ENCODE results near the gene CHST9. TPM values are rescaled to one million over a fixed set of nuclear protein-coding genes. Genes with fewer than 3 reads are reported as not detected.

CHST9 gene
- total and polyA plus RNA-seq, 9 of the 15 experiments (the other 6 are each of a cell fraction or from before 2014, with no cell fraction given), result not detected

DNA sequence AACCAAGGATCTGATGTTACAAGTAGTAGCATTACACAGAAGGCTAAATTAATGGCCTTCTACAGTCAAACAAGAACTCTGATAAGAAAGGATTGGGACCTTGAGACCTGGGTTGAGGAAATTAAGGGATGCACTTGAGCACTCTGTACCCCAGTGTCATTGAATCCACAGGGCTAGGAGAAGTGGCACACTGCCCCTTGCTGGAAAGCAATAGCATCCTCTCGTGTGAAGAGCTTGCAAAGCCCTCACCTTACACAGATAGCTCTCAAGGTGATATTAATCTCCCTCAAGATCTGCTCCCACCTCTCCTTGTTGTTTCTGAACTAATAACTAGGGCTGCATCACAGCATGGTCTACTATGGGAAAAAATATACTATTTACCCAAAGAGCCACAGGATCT is 26.5 kb upstream of the CHST9 start:
- Histone ChIP-seq H3K4me2 (ENCODE audit: insufficient read depth, low read length) (no peak overlapping the region), H3K4me3 (no peak overlapping the region), H3K9me1 (ENCODE audit: control insufficient read depth, insufficient read depth, low read length) (no peaks in the 10 kb centered on the region), H3K27ac (ENCODE audit: extremely low read depth, low read depth, low read length) (no peak overlapping the region), H4K20me1 (replicated peaks; ENCODE audit: control insufficient read depth, insufficient read depth, low read length) (no peaks in the 10 kb centered on the region), H3K79me2 (ENCODE audit: control insufficient read depth, insufficient read depth, low read length) (no peaks in the 10 kb centered on the region), H3K9me3 (replicated peaks; ENCODE audit: control insufficient read depth, insufficient read depth, low read depth, low read length) (no peaks in the 10 kb centered on the region), H2AFZ (ENCODE audit: low read depth, low read length) (no peak overlapping the region), H3K27me3 (ENCODE audit: control insufficient read depth in 2 of 2, insufficient read depth in 2 of 2, low read length in 2 of 2) (no peaks in the 10 kb centered on the region), H3K4me1 (replicated peaks in 1 of 2; ENCODE audit: control insufficient read depth in 2 of 2, insufficient read depth in 2 of 2, low read length in 2 of 2) (no peaks in the 10 kb centered on the region), H3K9ac (ENCODE audit: insufficient read depth in 1 of 2, low read depth in 2 of 2, low read length in 2 of 2) (no peak overlapping the region), H3K36me3 (ENCODE audit: control insufficient read depth, insufficient read depth, low read length) (no peaks in the 10 kb centered on the region)
- no TSS peak for BruUV-seq (replicated peaks)
- no peak for ATAC-seq
- intact Hi-C loops (cut with micrococcal nuclease) (no loop called here), in situ Hi-C loops (cut with MboI) (no loop called here)
- POLR2A ChIA-PET, result no interaction called here
- no peak for DNase-seq (ENCODE audit: extremely low read depth in 1 of 4, low spot score in 3 of 4)
- CTCF ChIA-PET (ENCODE audit: low intra/inter-chr PET ratio), result no interaction called here
- FAIRE-seq, result no peak
- WGBS (ENCODE audit: insufficient coverage, low coverage, missing lambda C conversion rate), result 0% methylated on average over 1 of the region's 1 CpG
- TF ChIP-seq, protein P1, sequence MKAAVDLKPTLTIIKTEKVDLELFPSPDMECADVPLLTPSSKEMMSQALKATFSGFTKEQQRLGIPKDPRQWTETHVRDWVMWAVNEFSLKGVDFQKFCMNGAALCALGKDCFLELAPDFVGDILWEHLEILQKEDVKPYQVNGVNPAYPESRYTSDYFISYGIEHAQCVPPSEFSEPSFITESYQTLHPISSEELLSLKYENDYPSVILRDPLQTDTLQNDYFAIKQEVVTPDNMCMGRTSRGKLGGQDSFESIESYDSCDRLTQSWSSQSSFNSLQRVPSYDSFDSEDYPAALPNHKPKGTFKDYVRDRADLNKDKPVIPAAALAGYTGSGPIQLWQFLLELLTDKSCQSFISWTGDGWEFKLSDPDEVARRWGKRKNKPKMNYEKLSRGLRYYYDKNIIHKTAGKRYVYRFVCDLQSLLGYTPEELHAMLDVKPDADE (conservative IDR thresholded peaks at IDR 0.05; ENCODE audit: control insufficient read depth, low read depth, low read length), result no peak
- TF ChIP-seq SAFB (IDR thresholded peaks at IDR 0.05; ENCODE audit: borderline replicate concordance, low read depth, low read length) (no peak), DNMT1 (IDR thresholded peaks at IDR 0.05) (no peak), ZKSCAN8 (CRISPR knock-in tag; IDR thresholded peaks at IDR 0.05) (no peak), SRSF1 (IDR thresholded peaks at IDR 0.05; ENCODE audit: low read depth, low read length) (no peak), SUPT5H (IDR thresholded peaks at IDR 0.05) (no peak), HBP1 (CRISPR knock-in tag; IDR thresholded peaks at IDR 0.05) (no peak), MIER1 (IDR thresholded peaks at IDR 0.05; ENCODE audit: low read depth) (no peak), SETDB1 (IDR thresholded peaks at IDR 0.05; ENCODE audit: low read length) (no peak), SREBF2 (CRISPR knock-in tag; IDR thresholded peaks at IDR 0.05) (no peak), TAL1 (IDR thresholded peaks at IDR 0.05) (no peak), TAF15 (IDR thresholded peaks at IDR 0.05; ENCODE audit: low read depth, low read length) (no peak)
- TF ChIP-seq, protein P2, sequence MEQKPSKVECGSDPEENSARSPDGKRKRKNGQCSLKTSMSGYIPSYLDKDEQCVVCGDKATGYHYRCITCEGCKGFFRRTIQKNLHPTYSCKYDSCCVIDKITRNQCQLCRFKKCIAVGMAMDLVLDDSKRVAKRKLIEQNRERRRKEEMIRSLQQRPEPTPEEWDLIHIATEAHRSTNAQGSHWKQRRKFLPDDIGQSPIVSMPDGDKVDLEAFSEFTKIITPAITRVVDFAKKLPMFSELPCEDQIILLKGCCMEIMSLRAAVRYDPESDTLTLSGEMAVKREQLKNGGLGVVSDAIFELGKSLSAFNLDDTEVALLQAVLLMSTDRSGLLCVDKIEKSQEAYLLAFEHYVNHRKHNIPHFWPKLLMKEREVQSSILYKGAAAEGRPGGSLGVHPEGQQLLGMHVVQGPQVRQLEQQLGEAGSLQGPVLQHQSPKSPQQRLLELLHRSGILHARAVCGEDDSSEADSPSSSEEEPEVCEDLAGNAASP (IDR thresholded peaks at IDR 0.05), result no peak
- TF ChIP-seq, protein P3, sequence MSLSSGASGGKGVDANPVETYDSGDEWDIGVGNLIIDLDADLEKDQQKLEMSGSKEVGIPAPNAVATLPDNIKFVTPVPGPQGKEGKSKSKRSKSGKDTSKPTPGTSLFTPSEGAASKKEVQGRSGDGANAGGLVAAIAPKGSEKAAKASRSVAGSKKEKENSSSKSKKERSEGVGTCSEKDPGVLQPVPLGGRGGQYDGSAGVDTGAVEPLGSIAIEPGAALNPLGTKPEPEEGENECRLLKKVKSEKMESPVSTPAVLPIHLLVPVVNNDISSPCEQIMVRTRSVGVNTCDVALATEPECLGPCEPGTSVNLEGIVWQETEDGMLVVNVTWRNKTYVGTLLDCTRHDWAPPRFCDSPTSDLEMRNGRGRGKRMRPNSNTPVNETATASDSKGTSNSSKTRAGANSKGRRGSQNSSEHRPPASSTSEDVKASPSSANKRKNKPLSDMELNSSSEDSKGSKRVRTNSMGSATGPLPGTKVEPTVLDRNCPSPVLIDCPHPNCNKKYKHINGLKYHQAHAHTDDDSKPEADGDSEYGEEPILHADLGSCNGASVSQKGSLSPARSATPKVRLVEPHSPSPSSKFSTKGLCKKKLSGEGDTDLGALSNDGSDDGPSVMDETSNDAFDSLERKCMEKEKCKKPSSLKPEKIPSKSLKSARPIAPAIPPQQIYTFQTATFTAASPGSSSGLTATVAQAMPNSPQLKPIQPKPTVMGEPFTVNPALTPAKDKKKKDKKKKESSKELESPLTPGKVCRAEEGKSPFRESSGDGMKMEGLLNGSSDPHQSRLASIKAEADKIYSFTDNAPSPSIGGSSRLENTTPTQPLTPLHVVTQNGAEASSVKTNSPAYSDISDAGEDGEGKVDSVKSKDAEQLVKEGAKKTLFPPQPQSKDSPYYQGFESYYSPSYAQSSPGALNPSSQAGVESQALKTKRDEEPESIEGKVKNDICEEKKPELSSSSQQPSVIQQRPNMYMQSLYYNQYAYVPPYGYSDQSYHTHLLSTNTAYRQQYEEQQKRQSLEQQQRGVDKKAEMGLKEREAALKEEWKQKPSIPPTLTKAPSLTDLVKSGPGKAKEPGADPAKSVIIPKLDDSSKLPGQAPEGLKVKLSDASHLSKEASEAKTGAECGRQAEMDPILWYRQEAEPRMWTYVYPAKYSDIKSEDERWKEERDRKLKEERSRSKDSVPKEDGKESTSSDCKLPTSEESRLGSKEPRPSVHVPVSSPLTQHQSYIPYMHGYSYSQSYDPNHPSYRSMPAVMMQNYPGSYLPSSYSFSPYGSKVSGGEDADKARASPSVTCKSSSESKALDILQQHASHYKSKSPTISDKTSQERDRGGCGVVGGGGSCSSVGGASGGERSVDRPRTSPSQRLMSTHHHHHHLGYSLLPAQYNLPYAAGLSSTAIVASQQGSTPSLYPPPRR (CRISPR knock-in tag; IDR thresholded peaks at IDR 0.05; ENCODE audit: borderline replicate concordance), result no peak
